H1 (cell line): ENCODE measurements around the gene ZBP1. TPM values are rescaled to one million over a fixed set of nuclear protein-coding genes. Genes with fewer than 3 reads are reported as not detected.

Source experiments
- CTCF ChIA-PET: fragments of 300-600 bp; sonication (Branson Sonifier 250); formaldehyde crosslinking; loops from one replicate; lab custom pipeline; 2021; ENCODE audit not compliant: partially characterized antibody; lab: Charles Lee
- POLR2A ChIA-PET: fragments of 300-600 bp; sonication (Branson Sonifier 250); formaldehyde crosslinking; loops from one replicate; lab custom pipeline; 2021; ENCODE audit warnings: inconsistent platforms; ENCODE audit not compliant: partially characterized antibody; lab: Charles Lee
- DNase-seq, 2 experiments: peaks; one replicate each; pipeline versions ENCODE4 v3.0.0 to v3.0.0-alpha.2; 2010 to 2022; ENCODE audit warnings: low spot score in 2 of 2, low read depth in 1 of 2, mixed read lengths in 1 of 2
- FAIRE-seq: peaks from 2 replicates; lab custom pipeline; 2011; peaks lifted over from hg19 to GRCh38; lab: Jason Lieb, UNC
- H2AFZ ChIP-seq: 2 replicates; pipeline ENCODE4 v1.8.1; 2012; ENCODE audit warnings: low read length, inconsistent platforms
- H2AK5ac ChIP-seq: 2 replicates; pipeline ENCODE4 v1.6.1; 2013; ENCODE audit warnings: low read depth, low read length
- H2BK120ac ChIP-seq: replicated peaks from 2 replicates; pipeline ENCODE3; 2013; ENCODE audit warnings: low read depth, low read length, inconsistent platforms
- H2BK12ac ChIP-seq: 2 replicates; pipeline ENCODE4 v1.6.1; 2013; ENCODE audit warnings: low read depth, low read length
- H2BK15ac ChIP-seq: 2 replicates; pipeline ENCODE4 v1.6.1; 2013; ENCODE audit warnings: low read length
- H2BK20ac ChIP-seq: 2 replicates; pipeline ENCODE4 v1.6.1; 2013; ENCODE audit warnings: low read length
- H2BK5ac ChIP-seq: 2 replicates; pipeline ENCODE4 v1.6.1; 2013; ENCODE audit warnings: low read depth, low read length
- H3K14ac ChIP-seq: 2 replicates; pipeline ENCODE4 v1.6.1; 2013; ENCODE audit warnings: inconsistent platforms; ENCODE audit not compliant: insufficient read length
- H3K18ac ChIP-seq: 2 replicates; pipeline ENCODE4 v1.6.1; 2013; ENCODE audit warnings: low read length; ENCODE audit errors: extremely low read depth
- H3K23ac ChIP-seq: 2 replicates; pipeline ENCODE4 v1.6.1; 2013; ENCODE audit warnings: inconsistent platforms; ENCODE audit not compliant: insufficient read length
- H3K23me2 ChIP-seq: 2 replicates; pipeline ENCODE4 v1.6.1; 2013; ENCODE audit warnings: low read depth, low read length
- H3K27ac ChIP-seq: 2 replicates; pipeline ENCODE4 v1.6.1; 2011; ENCODE audit warnings: low read depth, low read length, inconsistent platforms
- H3K27me3 ChIP-seq, 4 experiments: replicated peaks in 1 of 4; 1 replicate in 1 of 4; 2 replicates in 3 of 4; pipeline versions ENCODE4 v1.6.1 to v1.8.1; 2011 to 2013; ENCODE audit warnings: low read length in 3 of 4, mild to moderate bottlenecking in 3 of 4, inconsistent platforms in 2 of 4, mixed read lengths in 2 of 4, moderate library complexity in 1 of 4; ENCODE audit not compliant: control insufficient read depth in 3 of 4, insufficient read depth in 3 of 4; ENCODE audit errors: extremely low read depth in 1 of 4
- H3K36me3 ChIP-seq, 4 experiments: 2 replicates each; pipeline versions ENCODE4 v1.6.1 to v1.8.1; 2011 to 2013; ENCODE audit warnings: mild to moderate bottlenecking in 4 of 4, low read length in 3 of 4, moderate library complexity in 2 of 4, control low read depth in 1 of 4, inconsistent platforms in 1 of 4; ENCODE audit not compliant: insufficient read depth in 4 of 4, control insufficient read depth in 2 of 4
- H3K4ac ChIP-seq: replicated peaks from 2 replicates; pipeline ENCODE3; 2013; ENCODE audit warnings: low read length, low read depth, mixed read lengths, inconsistent platforms; ENCODE audit not compliant: insufficient read length
- H3K4me1 ChIP-seq, 4 experiments: replicated peaks in 1 of 4; 1 replicate in 1 of 4; 2 replicates in 3 of 4; pipeline versions ENCODE4 v1.6.1 to v1.8.1; 2011 to 2013; ENCODE audit warnings: low read length in 3 of 4, inconsistent platforms in 2 of 4, mixed read lengths in 1 of 4; ENCODE audit not compliant: insufficient read depth in 4 of 4, control insufficient read depth in 3 of 4
- H3K4me2 ChIP-seq, 2 experiments: 2 replicates each; pipeline versions ENCODE4 v1.6.1 to v1.8.1; 2011 to 2013; ENCODE audit warnings: low read depth in 2 of 2, low read length in 2 of 2, control low read depth in 1 of 2, inconsistent platforms in 1 of 2, mild to moderate bottlenecking in 1 of 2; ENCODE audit not compliant: insufficient read depth in 1 of 2
- H3K4me3 ChIP-seq, 4 experiments: fragments of 200-600, 300-600 bp in 1 of 4; sonication (generic), shearing (Covaris generic), sonication (Bioruptor Twin) in 1 of 4; 2 replicates each; pipeline versions ENCODE4 v1.5.1 to v1.8.1; 2011 to 2016; ENCODE audit warnings: low read length in 4 of 4, low read depth in 3 of 4, control low read depth in 2 of 4, inconsistent platforms in 2 of 4, mild to moderate bottlenecking in 2 of 4, mixed read lengths in 1 of 4, moderate library complexity in 1 of 4; ENCODE audit not compliant: insufficient read depth in 2 of 4; ENCODE audit errors: extremely low read depth in 1 of 4
- H3K56ac ChIP-seq: replicated peaks from 2 replicates; pipeline ENCODE3; 2013; ENCODE audit warnings: low read depth, mild to moderate bottlenecking, mixed read lengths, low read length, inconsistent platforms; ENCODE audit not compliant: insufficient read length
- H3K79me1 ChIP-seq: 2 replicates; pipeline ENCODE4 v1.6.1; 2013; ENCODE audit warnings: low read depth, low read length, control low read depth
- H3K79me2 ChIP-seq, 2 experiments: 2 replicates each; pipeline versions ENCODE4 v1.6.1 to v1.8.1; 2012 to 2013; ENCODE audit warnings: low read length in 2 of 2, mild to moderate bottlenecking in 2 of 2, inconsistent platforms in 1 of 2; ENCODE audit not compliant: insufficient read depth in 2 of 2, control insufficient read depth in 1 of 2
- H3K9ac ChIP-seq, 4 experiments: replicated peaks in 1 of 4; 1 replicate in 1 of 4; 2 replicates in 3 of 4; pipeline versions ENCODE4 v1.6.1 to v1.8.1; 2011 to 2013; ENCODE audit warnings: low read depth in 3 of 4, low read length in 3 of 4, control low read depth in 2 of 4, mild to moderate bottlenecking in 2 of 4, moderate library complexity in 2 of 4, inconsistent platforms in 1 of 4; ENCODE audit errors: extremely low read depth in 1 of 4
- H3K9me3 ChIP-seq, 2 experiments: 2 replicates each; pipeline versions ENCODE4 v1.6.1 to v1.8.1; 2012 to 2013; ENCODE audit warnings: mild to moderate bottlenecking in 2 of 2, moderate library complexity in 2 of 2, control low read depth in 1 of 2, inconsistent platforms in 1 of 2, low read depth in 1 of 2, low read length in 1 of 2, mixed read lengths in 1 of 2; ENCODE audit not compliant: insufficient read depth in 2 of 2
- H4K20me1 ChIP-seq, 2 experiments: replicated peaks in 1 of 2; 2 replicates each; pipeline versions ENCODE3 to v1.8.1; 2011 to 2013; ENCODE audit warnings: inconsistent platforms in 2 of 2, low read length in 2 of 2, mild to moderate bottlenecking in 1 of 2; ENCODE audit not compliant: insufficient read depth in 2 of 2, control insufficient read depth in 1 of 2
- H4K5ac ChIP-seq: 2 replicates; pipeline ENCODE4 v1.6.1; 2013; ENCODE audit warnings: low read length, low read depth, mixed read lengths, inconsistent platforms; ENCODE audit not compliant: insufficient read length
- H4K8ac ChIP-seq: 2 replicates; pipeline ENCODE4 v1.8.0; 2013; ENCODE audit warnings: mild to moderate bottlenecking, moderate library complexity, low read length, inconsistent platforms; ENCODE audit not compliant: insufficient read depth; ENCODE audit errors: extremely low read depth
- H4K91ac ChIP-seq: replicated peaks from 2 replicates; pipeline ENCODE3; 2013; ENCODE audit warnings: low read length, mixed read lengths, inconsistent platforms; ENCODE audit not compliant: insufficient read length
- BCL11A ChIP-seq, 2 experiments: IDR thresholded peaks; one replicate each; pipeline ENCODE4 v1.6.1; 2011; ENCODE audit warnings: low read depth in 2 of 2, low read length in 2 of 2, mild to moderate bottlenecking in 2 of 2
- BRCA1 ChIP-seq: IDR thresholded peaks from 2 replicates; pipeline ENCODE4 v1.6.1; 2012; ENCODE audit warnings: low read depth, low read length, improper control_type of control experiment
- CBX5 ChIP-seq: fragments of 300-800, 300-1000 bp; sonication (generic); IDR thresholded peaks from 2 replicates; pipeline ENCODE4 v1.7.1; 2016; ENCODE audit warnings: antibody characterized with exemption, low read length, low read depth
- CEBPB ChIP-seq: IDR thresholded peaks from 2 replicates; pipeline ENCODE4 v1.6.1; 2012; ENCODE audit warnings: low read depth, low read length
- HDAC6 ChIP-seq: IDR thresholded peaks from one replicate; pipeline ENCODE4 v1.7.1; 2012; ENCODE audit warnings: low read depth, mild to moderate bottlenecking, inconsistent platforms, low read length, moderate library complexity
- MAX ChIP-seq: IDR thresholded peaks from 2 replicates; pipeline ENCODE4 v1.6.1; 2012; ENCODE audit warnings: inconsistent platforms
- POLR2AphosphoS5 ChIP-seq: IDR thresholded peaks from 2 replicates; pipeline ENCODE4 v1.6.1; 2011; ENCODE audit warnings: low read depth, low read length
- RBBP5 ChIP-seq: IDR thresholded peaks from 2 replicates; pipeline ENCODE4 v1.7.1; 2012; ENCODE audit warnings: low read depth, mild to moderate bottlenecking, inconsistent platforms, low read length, moderate library complexity, borderline replicate concordance
- SAP30 ChIP-seq: fragments of 300-600 bp; sonication (generic); IDR thresholded peaks from 2 replicates; pipeline ENCODE4 v1.7.1; 2012; ENCODE audit warnings: low read length, moderate library complexity, mild to moderate bottlenecking, inconsistent platforms; ENCODE audit not compliant: insufficient read depth, insufficient replicate concordance
- SIX5 ChIP-seq: IDR thresholded peaks from 2 replicates; pipeline ENCODE4 v1.6.1; 2011; ENCODE audit warnings: mild to moderate bottlenecking, low read depth, low read length
- SP2 ChIP-seq: IDR thresholded peaks from 2 replicates; pipeline ENCODE4 v1.6.1; 2012; ENCODE audit warnings: mild to moderate bottlenecking, low read length, inconsistent platforms
- WGBS, 2 experiments: shearing (Covaris generic) in 1 of 2; methylation state at CpG; one replicate each; pipeline versions ENCODE4 v1.1.6 to v1.1.7; 2013 to 2015; ENCODE audit warnings: low lambda C conversion rate in 2 of 2, mixed read lengths in 2 of 2, inconsistent platforms in 1 of 2, low coverage in 1 of 2, missing lambda C conversion rate in 1 of 2; ENCODE audit not compliant: insufficient replicate concordance in 2 of 2, insufficient coverage in 1 of 2, insufficient read length in 1 of 2; ENCODE audit errors: extremely low coverage in 1 of 2, missing lambda C conversion rate in 1 of 2; 5-methylcytosine and 5-hydroxymethylcytosine counted together
- polyA plus RNA-seq, 7 experiments: library from polyadenylated mRNA; depleted of rRNA in 3 of 7; stranded (reverse) in 5 of 7; unstranded in 2 of 7; fragments of >200 nt in 5 of 7; fragments of 200-250 nt in 2 of 7; gene quantifications; 1 replicate in 5 of 7; 2 replicates in 1 of 7; 4 replicates in 1 of 7; pipeline versions ENCODE4 v1.2.1 to v1.2.3, GENCODE V29; 2011 to 2013; ENCODE audit warnings: missing spikeins in 2 of 7, mixed read lengths in 2 of 7
- total RNA-seq: library from RNA; stranded (reverse); fragmentation: NEBNext Ultra II Directional; extraction: Animal tissue kit (Norgen Biotek cat#: 25700); gene quantifications from 2 replicates; pipeline ENCODE4 v1.2.1, GENCODE V29; 2021

The ZBP1 gene
- total and polyA plus RNA-seq, 2 of the 8 experiments (the other 6 are each of a cell fraction or from before 2014, with no cell fraction given) = not detected

GRCh38 chr20:57596998-57597939 lies 23.0 kb downstream of the ZBP1 start:
- H4K8ac ChIP-seq = 0 out of 2 replicates have a peak overlapping the region, but pooled peaks have one; percentile 18
- H3K4me3 ChIP-seq = peak overlapping the region in 1 of 4 experiments; percentile 49; a peak in 2 of 8 replicates
- WGBS, 2 experiments = 42% methylated on average over 27 of the region's 39 CpGs; no CpG with 5 or more reads in 1 of the 2 experiments
- no peak overlapping the region for H2AFZ ChIP-seq
- ChIA-PET POLR2A (no interaction called here), CTCF (interaction anchor here (0.7 to 10.7 kb wide), 21 partner anchors 9 to 622 kb away, joined by 3 to 194 read pairs (median 6); partner anchors contain the start of gene ZBP1)
- H3K4me2 ChIP-seq = peak overlapping the region in 1 of 2 experiments; percentile 56; a peak in 2 of 4 replicates
- 0 out of 2 replicates have a peak overlapping the region, but pooled peaks have one; percentile 39 for H2BK12ac ChIP-seq
- no peaks in the 10 kb centered on the region for H3K23me2 ChIP-seq
- H2BK5ac ChIP-seq = no peak overlapping the region
- H2BK20ac ChIP-seq = no peak overlapping the region
- H3K4ac ChIP-seq = no peak overlapping the region
- peak overlapping the region; percentile 48 for H3K18ac ChIP-seq
- no peaks in the 10 kb centered on the region; a peak in 3 of 7 replicates for H3K4me1 ChIP-seq
- no peaks in the 10 kb centered on the region for H3K9me3 ChIP-seq
- no peaks in the 10 kb centered on the region for H3K27me3 ChIP-seq
- H3K36me3 ChIP-seq = no peaks in the 10 kb centered on the region
- H3K79me2 ChIP-seq = no peaks in the 10 kb centered on the region
- no peaks in the 10 kb centered on the region for H3K79me1 ChIP-seq
- H2BK15ac ChIP-seq = no peak overlapping the region; the same call in 1 of the 2 replicates
- H3K23ac ChIP-seq = no peak overlapping the region
- DNase-seq = peak in 1 of 2 experiments; percentile 92
- no peak overlapping the region for H4K5ac ChIP-seq
- H3K27ac ChIP-seq = no peak overlapping the region
- H4K91ac ChIP-seq = peak overlapping the region; percentile 72
- H3K14ac ChIP-seq = no peak overlapping the region
- H4K20me1 ChIP-seq = no peaks in the 10 kb centered on the region
- H3K9ac ChIP-seq = no peak overlapping the region
- no peak overlapping the region for H2BK120ac ChIP-seq
- no peak overlapping the region for H3K56ac ChIP-seq
- FAIRE-seq = no peak
- H2AK5ac ChIP-seq = no peak overlapping the region
- TF ChIP-seq CEBPB = no peak
- no peak for TF ChIP-seq SIX5
- no peak for TF ChIP-seq CBX5
- TF ChIP-seq BRCA1 = no peak
- 0 out of 2 replicates have a peak, but pooled peaks have one; percentile 29 for TF ChIP-seq MAX
- TF ChIP-seq RBBP5 = no peak
- TF ChIP-seq SAP30 = no peak
- no peak for TF ChIP-seq HDAC6
- TF ChIP-seq BCL11A (IDR thresholded peaks at IDR 0.05; ENCODE audit: low read depth in 2 of 2, low read length in 2 of 2) = no peak
- no peak for TF ChIP-seq POLR2AphosphoS5
- TF ChIP-seq SP2 = no peak
